Activated naive CD8-positive, alpha-beta T cell treated with anti-CD3 and anti-CD28 coated beads, Interleukin-2, amount 50 U/mL, for 24 hours (primary cell): ENCODE measurements around the gene SLC6A18.

Experiments
- ATAC-seq: fragments of 150-1000 bp; cut with Tn5 transposase; one replicate; pipeline ENCODE4 v1.10.0; 2021
- DNase-seq: peaks from one replicate; pipeline ENCODE4 v3.0.0; 2021
- H3K27ac Mint-ChIP-seq: one replicate; pipeline ENCODE4 v1.8.0; 2021; ENCODE audit warnings: mild to moderate bottlenecking, mixed read lengths
- H3K27me3 Mint-ChIP-seq: one replicate; pipeline ENCODE4 v1.8.0; 2021; ENCODE audit warnings: mixed read lengths
- H3K36me3 Mint-ChIP-seq: one replicate; pipeline ENCODE4 v1.8.0; 2021; ENCODE audit warnings: low read depth, mixed read lengths
- H3K4me1 Mint-ChIP-seq: one replicate; pipeline ENCODE4 v1.8.0; 2021; ENCODE audit warnings: mixed read lengths
- H3K4me3 Mint-ChIP-seq: one replicate; pipeline ENCODE4 v1.8.0; 2021; ENCODE audit warnings: mild to moderate bottlenecking, moderate library complexity, mixed read lengths
- H3K9me3 Mint-ChIP-seq: one replicate; pipeline ENCODE4 v1.8.0; 2021; ENCODE audit warnings: mixed read lengths

Gene SLC6A18

GRCh38 chr5:1214163-1214935 lies 10.8 kb upstream of the SLC6A18 start:
- Mint-ChIP-seq H3K4me1 (no peaks in the 10 kb centered on the region), H3K27me3 (no peaks in the 10 kb centered on the region), H3K4me3 (no peak overlapping the region), H3K9me3 (no peaks in the 10 kb centered on the region), H3K27ac (no peak overlapping the region), H3K36me3 (no peaks in the 10 kb centered on the region)
- ATAC-seq (no peak), DNase-seq (no peak)

- Mint-ChIP-seq H3K9me3 (no peaks in the 10 kb centered on the region), H3K4me1 (no peaks in the 10 kb centered on the region), H3K27ac (no peak overlapping the region), H3K36me3 (no peaks in the 10 kb centered on the region), H3K27me3 (no peaks in the 10 kb centered on the region), H3K4me3 (no peak overlapping the region)
- DNase-seq, result no peak
- ATAC-seq, result no peak
Measured at GRCh38 chr5:1214936-1215220, 10.3 kb upstream of the SLC6A18 start.

GRCh38 chr5:1215320-1216096 lies 9.7 kb upstream of the SLC6A18 start:
- Mint-ChIP-seq H3K36me3 (no peaks in the 10 kb centered on the region), H3K27me3 (no peaks in the 10 kb centered on the region), H3K27ac (no peak overlapping the region), H3K4me3 (no peak overlapping the region), H3K4me1 (no peaks in the 10 kb centered on the region), H3K9me3 (no peaks in the 10 kb centered on the region)
- no peak for ATAC-seq
- DNase-seq, result no peak

- Mint-ChIP-seq H3K9me3 (no peaks in the 10 kb centered on the region), H3K4me3 (no peak overlapping the region), H3K27ac (no peak overlapping the region), H3K27me3 (no peaks in the 10 kb centered on the region), H3K36me3 (no peaks in the 10 kb centered on the region), H3K4me1 (no peaks in the 10 kb centered on the region)
- ATAC-seq, result no peak
- no peak for DNase-seq
Measured at GRCh38 chr5:1216211-1216917, 8.8 kb upstream of the SLC6A18 start.

GRCh38 chr5:1216918-1217295 lies 8.3 kb upstream of the SLC6A18 start:
- no peak overlapping the region for H3K4me3 Mint-ChIP-seq
- DNase-seq (no peak), ATAC-seq (no peak)
- no peak overlapping the region for H3K27ac Mint-ChIP-seq
- H3K36me3 Mint-ChIP-seq, result no peaks in the 10 kb centered on the region
- no peaks in the 10 kb centered on the region for H3K9me3 Mint-ChIP-seq
- no peaks in the 10 kb centered on the region for H3K27me3 Mint-ChIP-seq
- H3K4me1 Mint-ChIP-seq, result no peaks in the 10 kb centered on the region

GRCh38 chr5:1217596-1218206 lies 7.5 kb upstream of the SLC6A18 start:
- no peak for DNase-seq
- no peaks in the 10 kb centered on the region for H3K4me1 Mint-ChIP-seq
- H3K9me3 Mint-ChIP-seq, result no peaks in the 10 kb centered on the region
- no peak overlapping the region for H3K4me3 Mint-ChIP-seq
- no peak for ATAC-seq
- no peaks in the 10 kb centered on the region for H3K27me3 Mint-ChIP-seq
- H3K27ac Mint-ChIP-seq, result no peak overlapping the region
- H3K36me3 Mint-ChIP-seq, result no peaks in the 10 kb centered on the region

GRCh38 chr5:1218351-1219080 lies 6.7 kb upstream of the SLC6A18 start:
- no peaks in the 10 kb centered on the region for H3K4me1 Mint-ChIP-seq
- no peaks in the 10 kb centered on the region for H3K9me3 Mint-ChIP-seq

GRCh38 chr5:1219098-1219767 lies 5.9 kb upstream of the SLC6A18 start:
- ATAC-seq, result no peak
- Mint-ChIP-seq H3K9me3 (no peaks in the 10 kb centered on the region), H3K4me1 (no peaks in the 10 kb centered on the region), H3K27me3 (no peaks in the 10 kb centered on the region), H3K4me3 (no peak overlapping the region), H3K36me3 (no peaks in the 10 kb centered on the region), H3K27ac (no peak overlapping the region)
- no peak for DNase-seq

More at GRCh38 chr5:1218351-1219080, 6.7 kb upstream of the SLC6A18 start:
- Mint-ChIP-seq H3K36me3 (no peaks in the 10 kb centered on the region), H3K27ac (no peak overlapping the region), H3K27me3 (no peaks in the 10 kb centered on the region), H3K4me3 (no peak overlapping the region)
- DNase-seq (no peak), ATAC-seq (no peak)

- no peak for ATAC-seq
- Mint-ChIP-seq H3K9me3 (no peaks in the 10 kb centered on the region), H3K27ac (no peak overlapping the region), H3K4me3 (no peak overlapping the region), H3K36me3 (no peaks in the 10 kb centered on the region), H3K27me3 (no peaks in the 10 kb centered on the region), H3K4me1 (no peaks in the 10 kb centered on the region)
- no peak for DNase-seq
Measured at GRCh38 chr5:1219768-1220100, 5.4 kb upstream of the SLC6A18 start.

GRCh38 chr5:1220351-1220750 lies 4.8 kb upstream of the SLC6A18 start:
- Mint-ChIP-seq H3K27me3 (no peaks in the 10 kb centered on the region), H3K27ac (no peak overlapping the region), H3K36me3 (no peaks in the 10 kb centered on the region), H3K4me1 (no peaks in the 10 kb centered on the region), H3K4me3 (no peak overlapping the region), H3K9me3 (no peaks in the 10 kb centered on the region)
- ATAC-seq (no peak), DNase-seq (no peak)

- H3K36me3 Mint-ChIP-seq, result no peaks in the 10 kb centered on the region
- H3K4me1 Mint-ChIP-seq, result no peaks in the 10 kb centered on the region
- H3K4me3 Mint-ChIP-seq, result no peak overlapping the region
- no peak overlapping the region for H3K27ac Mint-ChIP-seq
- ATAC-seq (no peak), DNase-seq (no peak)
- H3K9me3 Mint-ChIP-seq, result no peaks in the 10 kb centered on the region
- no peaks in the 10 kb centered on the region for H3K27me3 Mint-ChIP-seq
Measured at GRCh38 chr5:1220831-1221230, 4.3 kb upstream of the SLC6A18 start.

- no peaks in the 10 kb centered on the region for H3K9me3 Mint-ChIP-seq
- no peaks in the 10 kb centered on the region for H3K36me3 Mint-ChIP-seq
- no peak overlapping the region for H3K4me3 Mint-ChIP-seq
- H3K4me1 Mint-ChIP-seq, result no peaks in the 10 kb centered on the region
- no peak overlapping the region for H3K27ac Mint-ChIP-seq
- ATAC-seq (no peak), DNase-seq (no peak)
- no peaks in the 10 kb centered on the region for H3K27me3 Mint-ChIP-seq
Measured at GRCh38 chr5:1221721-1222120, 3.5 kb upstream of the SLC6A18 start.

GRCh38 chr5:1222147-1222546 lies 3.0 kb upstream of the SLC6A18 start:
- no peak for ATAC-seq
- no peak overlapping the region for H3K27ac Mint-ChIP-seq
- no peaks in the 10 kb centered on the region for H3K36me3 Mint-ChIP-seq
- no peak for DNase-seq
- no peaks in the 10 kb centered on the region for H3K4me1 Mint-ChIP-seq
- H3K27me3 Mint-ChIP-seq, result no peaks in the 10 kb centered on the region
- H3K4me3 Mint-ChIP-seq, result no peak overlapping the region
- H3K9me3 Mint-ChIP-seq, result no peaks in the 10 kb centered on the region
